Choroid plexus epithelial cell (primary cell): ENCODE measurements around the gene GABRG3.
"Not testable (repeated sequence)": the region's sequence is repeated elsewhere in the genome, so short reads cannot be mapped to it uniquely, and the experiment has no call there.

ENCODE experiments used
- DNase-seq: peaks from one replicate; pipeline ENCODE4 v3.0.0-alpha.2; 2010; ENCODE audit warnings: low read depth
- H3K4me3 ChIP-seq: 2 replicates; pipeline ENCODE4 v1.5.1; 2011; ENCODE audit warnings: low read depth, mild to moderate bottlenecking, control low read depth, low read length, moderate library complexity
- CTCF ChIP-seq: conservative IDR thresholded peaks from 2 replicates; pipeline ENCODE4 v1.5.1; 2011; ENCODE audit warnings: low read depth, mild to moderate bottlenecking, control low read depth, inconsistent platforms, low read length, moderate library complexity

GABRG3 gene

GRCh38 chr15:27361438-27361837 lies 390.5 kb downstream of the GABRG3 start:
- DNase-seq: no peak
- TF ChIP-seq CTCF: no peak
- H3K4me3 ChIP-seq: no peak overlapping the region

- no peak for TF ChIP-seq CTCF
- DNase-seq: no peak
- H3K4me3 ChIP-seq: no peak overlapping the region
These were observed 394.5 kb downstream of the GABRG3 start for GRCh38 chr15:27365456-27365855.

- not testable (repeated sequence) for H3K4me3 ChIP-seq
- peak; percentile 2 for DNase-seq
These were observed 406.4 kb downstream of the GABRG3 start for GRCh38 chr15:27377391-27377790.

GRCh38 chr15:27382361-27383025 lies 411.5 kb downstream of the GABRG3 start:
- DNase-seq: no peak
- no peak for TF ChIP-seq CTCF
- no peak overlapping the region for H3K4me3 ChIP-seq

GRCh38 chr15:27383726-27384125 lies 412.7 kb downstream of the GABRG3 start:
- TF ChIP-seq CTCF: no peak
- no peak overlapping the region for H3K4me3 ChIP-seq
- no peak for DNase-seq

- no peak for TF ChIP-seq CTCF
- H3K4me3 ChIP-seq: no peak overlapping the region
- DNase-seq: no peak
These were observed 421.2 kb downstream of the GABRG3 start for GRCh38 chr15:27392163-27392562.

GRCh38 chr15:27396521-27396920 lies 425.5 kb downstream of the GABRG3 start:
- H3K4me3 ChIP-seq: no peak overlapping the region
- TF ChIP-seq CTCF: no peak
- DNase-seq: no peak
